ENCODE measurements around the gene IL1RN.

Gene IL1RN

GRCh38 chr2:113166187-113166645 lies 38.8 kb downstream of the IL1RN start:
- Mint-ChIP-seq H3K27ac (peak overlapping the region; percentile 99), H3K36me3 (peaks cover 3% of the 10 kb centered on the region), H3K4me1 (ENCODE audit: low read depth) (peaks cover 67% of the 10 kb centered on the region), H3K9me3 (ENCODE audit: low read depth) (no peaks in the 10 kb centered on the region), H3K27me3 (no peaks in the 10 kb centered on the region), H3K4me3 (no peak overlapping the region)

- Mint-ChIP-seq H3K9me3 (ENCODE audit: low read depth) (no peaks in the 10 kb centered on the region), H3K4me3 (peak overlapping the region; percentile 75), H3K4me1 (ENCODE audit: low read depth) (peaks cover 77% of the 10 kb centered on the region), H3K27me3 (no peaks in the 10 kb centered on the region), H3K36me3 (peaks cover 4% of the 10 kb centered on the region), H3K27ac (peak overlapping the region; percentile 99)
Observed at GRCh38 chr2:113167115-113167932, 39.9 kb downstream of the IL1RN start.

- Mint-ChIP-seq H3K4me1 (ENCODE audit: low read depth) (peaks cover 77% of the 10 kb centered on the region), H3K27ac (peak overlapping the region; percentile 99), H3K9me3 (ENCODE audit: low read depth) (no peaks in the 10 kb centered on the region), H3K4me3 (peak overlapping the region; percentile 46), H3K27me3 (no peaks in the 10 kb centered on the region), H3K36me3 (peaks cover 4% of the 10 kb centered on the region)
Observed at GRCh38 chr2:113167962-113168340, 40.6 kb downstream of the IL1RN start.

- peaks cover 4% of the 10 kb centered on the region for H3K36me3 Mint-ChIP-seq
- peak overlapping the region; percentile 99 for H3K27ac Mint-ChIP-seq
Observed at GRCh38 chr2:113169002-113169530, 41.7 kb downstream of the IL1RN start.

GRCh38 chr2:113169586-113169985 lies 42.2 kb downstream of the IL1RN start:
- peak overlapping the region; percentile 92 for H3K27ac Mint-ChIP-seq
- H3K4me3 Mint-ChIP-seq: peak overlapping the region; percentile 64

More at GRCh38 chr2:113169002-113169530, 41.7 kb downstream of the IL1RN start:
- no peaks in the 10 kb centered on the region for H3K9me3 Mint-ChIP-seq (ENCODE audit: low read depth)
- H3K27me3 Mint-ChIP-seq: no peaks in the 10 kb centered on the region
- peaks cover 82% of the 10 kb centered on the region for H3K4me1 Mint-ChIP-seq (ENCODE audit: low read depth)
- peak overlapping the region; percentile 49 for H3K4me3 Mint-ChIP-seq

GRCh38 chr2:113171334-113172075 lies 44.1 kb downstream of the IL1RN start:
- Mint-ChIP-seq H3K36me3 (peaks cover 11% of the 10 kb centered on the region), H3K27ac (peak overlapping the region; percentile 94), H3K27me3 (no peaks in the 10 kb centered on the region), H3K4me3 (peak overlapping the region; percentile 64), H3K9me3 (ENCODE audit: low read depth) (no peaks in the 10 kb centered on the region), H3K4me1 (ENCODE audit: low read depth) (peaks cover 74% of the 10 kb centered on the region)

More at GRCh38 chr2:113169586-113169985, 42.2 kb downstream of the IL1RN start:
- Mint-ChIP-seq H3K4me1 (ENCODE audit: low read depth) (peaks cover 78% of the 10 kb centered on the region), H3K36me3 (peaks cover 4% of the 10 kb centered on the region), H3K27me3 (no peaks in the 10 kb centered on the region), H3K9me3 (ENCODE audit: low read depth) (no peaks in the 10 kb centered on the region)

- peak overlapping the region; percentile 96 for H3K4me3 Mint-ChIP-seq
- peaks cover 74% of the 10 kb centered on the region for H3K4me1 Mint-ChIP-seq (ENCODE audit: low read depth)
- H3K36me3 Mint-ChIP-seq: peaks cover 12% of the 10 kb centered on the region
Observed at GRCh38 chr2:113172721-113173541, 45.5 kb downstream of the IL1RN start.

GRCh38 chr2:113173542-113174375 lies 46.4 kb downstream of the IL1RN start, which contains the start of gene PSD4:
Gene PSD4, plus strand, starts transcription at chr2:113173971. Its CDS starts 8,486 bp downstream, at chr2:113182457.
- peak within 1 kb of the TSS; percentile 94 for H3K27ac Mint-ChIP-seq
- peaks cover 74% of the 10 kb centered on the region for H3K4me1 Mint-ChIP-seq (ENCODE audit: low read depth)
- H3K36me3 Mint-ChIP-seq: peaks cover 12% of the 10 kb centered on the region
- no peaks in the 10 kb centered on the region for H3K27me3 Mint-ChIP-seq
- peak within 1 kb of the TSS; percentile 96 for H3K4me3 Mint-ChIP-seq
- H3K9me3 Mint-ChIP-seq (ENCODE audit: low read depth): no peaks in the 10 kb centered on the region

More at GRCh38 chr2:113172721-113173541, 45.5 kb downstream of the IL1RN start:
- Mint-ChIP-seq H3K27ac (peak overlapping the region; percentile 94), H3K9me3 (ENCODE audit: low read depth) (no peaks in the 10 kb centered on the region), H3K27me3 (no peaks in the 10 kb centered on the region)

GRCh38 chr2:113174376-113174750 lies 47.0 kb downstream of the IL1RN start:
- H3K27me3 Mint-ChIP-seq: no peaks in the 10 kb centered on the region
- peak overlapping the region; percentile 94 for H3K27ac Mint-ChIP-seq
- H3K4me1 Mint-ChIP-seq (ENCODE audit: low read depth): peaks cover 74% of the 10 kb centered on the region
- peaks cover 15% of the 10 kb centered on the region for H3K36me3 Mint-ChIP-seq
- H3K9me3 Mint-ChIP-seq (ENCODE audit: low read depth): no peaks in the 10 kb centered on the region
- H3K4me3 Mint-ChIP-seq: peak overlapping the region; percentile 96

- peaks cover 75% of the 10 kb centered on the region for H3K4me1 Mint-ChIP-seq (ENCODE audit: low read depth)
- H3K9me3 Mint-ChIP-seq (ENCODE audit: low read depth): no peaks in the 10 kb centered on the region
- no peaks in the 10 kb centered on the region for H3K27me3 Mint-ChIP-seq
- H3K36me3 Mint-ChIP-seq: peaks cover 15% of the 10 kb centered on the region
- H3K27ac Mint-ChIP-seq: peak overlapping the region; percentile 94
- peak overlapping the region; percentile 96 for H3K4me3 Mint-ChIP-seq
Observed at GRCh38 chr2:113175042-113175628, 47.7 kb downstream of the IL1RN start.

- peak overlapping the region; percentile 96 for H3K4me3 Mint-ChIP-seq
- peak overlapping the region; percentile 96 for H3K27ac Mint-ChIP-seq
- peaks cover 81% of the 10 kb centered on the region for H3K4me1 Mint-ChIP-seq (ENCODE audit: low read depth)
- H3K36me3 Mint-ChIP-seq: peaks cover 14% of the 10 kb centered on the region
- no peaks in the 10 kb centered on the region for H3K9me3 Mint-ChIP-seq (ENCODE audit: low read depth)
- H3K27me3 Mint-ChIP-seq: no peaks in the 10 kb centered on the region
Observed at GRCh38 chr2:113175736-113176695, 48.6 kb downstream of the IL1RN start.

- peak overlapping the region; percentile 96 for H3K4me3 Mint-ChIP-seq
- H3K36me3 Mint-ChIP-seq: peaks cover 11% of the 10 kb centered on the region
- H3K4me1 Mint-ChIP-seq (ENCODE audit: low read depth): peaks cover 81% of the 10 kb centered on the region
- H3K27me3 Mint-ChIP-seq: no peaks in the 10 kb centered on the region
- H3K27ac Mint-ChIP-seq: peak overlapping the region; percentile 96
- no peaks in the 10 kb centered on the region for H3K9me3 Mint-ChIP-seq (ENCODE audit: low read depth)
Observed at GRCh38 chr2:113176696-113177355, 49.4 kb downstream of the IL1RN start.

Data from activated naive CD8-positive, alpha-beta T cell (primary cell).